Activated naive CD4-positive, alpha-beta T cell treated with anti-CD3 and anti-CD28 coated beads, Interleukin-2, amount 50 U/mL, for 72 hours (primary cell): ENCODE data around the gene MZB1. TPM values are rescaled to one million over a fixed set of nuclear protein-coding genes. Genes with fewer than 3 reads are reported as not detected.

Experiments used
- ATAC-seq, 2 donors: fragments of 150-1000 bp; cut with Tn5 transposase; 2 replicates each; pipeline ENCODE4 v1.10.0; 2021; ENCODE audit warnings: mild to moderate bottlenecking in 2 of 2, moderate library complexity in 2 of 2
- DNase-seq, 2 donors: peaks; one replicate each; pipeline ENCODE4 v3.0.0; 2021 to 2022; ENCODE audit warnings: low spot score in 2 of 2
- H3K27ac Mint-ChIP-seq, 2 donors: one replicate each; pipeline ENCODE4 v1.8.0; 2022; ENCODE audit warnings: mild to moderate bottlenecking in 2 of 2, mixed read lengths in 2 of 2
- H3K36me3 Mint-ChIP-seq, 2 donors: one replicate each; pipeline ENCODE4 v1.8.0; 2022; ENCODE audit warnings: mixed read lengths in 2 of 2
- H3K9me3 Mint-ChIP-seq, 2 donors: one replicate each; pipeline ENCODE4 v1.8.0; 2022; ENCODE audit warnings: mixed read lengths in 2 of 2
- total RNA-seq, 2 donors: library from RNA; stranded (reverse); gene quantifications; one replicate each; pipeline ENCODE4 v1.2.3, GENCODE V29; 2022

Gene MZB1
- total RNA-seq, 2 donors from 2014 or later, result 14.2 to 24.1 TPM

DNA sequence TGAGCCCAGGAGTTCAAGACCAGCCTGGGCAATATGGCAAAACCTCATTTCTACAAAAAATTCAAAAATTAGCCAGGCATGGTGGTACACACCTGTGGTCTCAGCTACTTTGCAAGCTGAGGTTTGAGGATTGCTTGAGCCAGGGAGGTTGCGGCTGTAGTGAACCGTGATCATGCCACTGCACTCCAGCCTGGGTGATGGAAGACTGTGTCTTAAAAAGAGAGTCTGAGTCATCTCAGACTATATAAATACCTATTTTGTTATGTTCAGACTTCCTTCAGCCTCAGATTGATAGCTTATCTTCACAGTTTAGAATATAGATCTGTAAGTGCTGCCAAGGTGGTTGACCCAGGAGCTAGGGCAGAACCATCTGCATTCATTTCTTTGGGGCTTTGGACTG, 49.7 kb downstream of the MZB1 start:
- Mint-ChIP-seq H3K9me3 (no peaks in the 10 kb centered on the region), H3K36me3 (peaks cover 18 to 23% of the 10 kb centered on the region in 2 donors), H3K27ac (no peak overlapping the region)
- ATAC-seq (no peak), DNase-seq (no peak)

Other genes starting within 250 kb of the MZB1 start
- gene SIL1, start 191.5 kb downstream of the MZB1 start, total RNA-seq, result 10 to 100 TPM; 29.7 to 31.4 TPM
- 100 to 1,000 TPM; 160 to 182 TPM for gene MATR3, start 96.2 kb downstream of the MZB1 start, total RNA-seq
- gene PAIP2, start 48.1 kb downstream of the MZB1 start, total RNA-seq, result 100 to 1,000 TPM in 1 of 2 donors, 10 to 100 TPM in 1; 85.7 to 111 TPM
- 1 to 10 TPM in 1 of 2 donors, under 1 TPM in 1; 0.25 to 2.3 TPM for gene SLC23A1, start 6.6 kb downstream of the MZB1 start, total RNA-seq
- gene PROB1, start 5.2 kb upstream of the MZB1 start, total RNA-seq, result 1 to 10 TPM; 3.3 to 4.3 TPM
- gene SPATA24, start 14.2 kb upstream of the MZB1 start, total RNA-seq, result 1 to 10 TPM; 6.8 to 8.9 TPM
- gene DNAJC18, start 49.6 kb upstream of the MZB1 start, total RNA-seq, result 10 to 100 TPM; 13.5 to 47.3 TPM
- gene ECSCR, start 72.8 kb upstream of the MZB1 start, total RNA-seq, result 1 to 10 TPM in 1 of 2 donors, not detected in 1; 1.9 TPM
- gene SMIM33, start 81.1 kb upstream of the MZB1 start, total RNA-seq, result under 1 TPM; 0.11 to 0.53 TPM
- gene STING1, start 92.8 kb upstream of the MZB1 start, total RNA-seq, result 100 to 1,000 TPM; 128 to 254 TPM
- 100 to 1,000 TPM; 232 to 249 TPM for gene UBE2D2, start 171.4 kb upstream of the MZB1 start, total RNA-seq